ENCODE measurements around the gene PDE10A. TPM values are rescaled to one million over a fixed set of nuclear protein-coding genes. Genes with fewer than 3 reads are reported as not detected.
A peak's percentile ranks its signal among the peaks of the same experiment; 100 is the strongest.

The PDE10A gene
- total and polyA plus RNA-seq, 2 of the 8 experiments (the other 6 are each of a cell fraction or from before 2014, with no cell fraction given), result 1.1 to 2.4 TPM

DNA sequence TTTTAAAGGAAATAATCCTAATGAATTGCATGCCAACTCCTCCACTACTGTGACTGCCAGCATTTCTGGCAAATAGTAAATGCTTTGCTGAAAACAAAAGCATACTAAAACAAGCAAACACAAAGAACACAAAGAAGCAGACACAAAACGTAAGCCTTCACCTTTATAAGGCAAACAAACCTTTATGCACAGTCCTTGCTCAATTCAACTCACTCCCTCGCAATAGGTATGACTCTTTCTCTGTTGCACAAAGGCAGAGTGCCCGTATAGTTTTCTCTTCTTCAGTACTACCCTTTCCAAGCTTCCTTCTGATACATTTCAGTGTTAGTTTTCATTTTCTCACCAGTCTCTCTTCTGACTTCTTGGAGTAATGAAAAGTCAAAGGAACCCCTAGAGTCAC, 63.9 kb downstream of the PDE10A start:
- H3K23me2 ChIP-seq (ENCODE audit: low read depth, low read length), result no peaks in the 10 kb centered on the region
- H2BK5ac ChIP-seq (ENCODE audit: low read depth, low read length), result no peak overlapping the region
- H3K23ac ChIP-seq (ENCODE audit: insufficient read length), result no peak overlapping the region
- no peak overlapping the region for H3K4ac ChIP-seq (replicated peaks; ENCODE audit: insufficient read length, low read depth, low read length)
- H2AFZ ChIP-seq (ENCODE audit: low read length), result no peak overlapping the region
- no peak overlapping the region for H3K4me3 ChIP-seq (ENCODE audit: extremely low read depth in 1 of 4, insufficient read depth in 2 of 4, low read depth in 3 of 4, low read length in 4 of 4)
- H3K9ac ChIP-seq (replicated peaks in 1 of 4; ENCODE audit: extremely low read depth in 1 of 4, low read depth in 3 of 4, low read length in 3 of 4), result no peak overlapping the region
- H2BK15ac ChIP-seq (ENCODE audit: low read length), result no peak overlapping the region
- no peak overlapping the region for H4K91ac ChIP-seq (replicated peaks; ENCODE audit: insufficient read length, low read length)
- no peak overlapping the region for H3K56ac ChIP-seq (replicated peaks; ENCODE audit: insufficient read length, low read depth, low read length)
- CTCF ChIA-PET (ENCODE audit: partially characterized antibody), result interaction anchor here (1.2 kb wide), 1 partner anchor 57 kb away, joined by 3 read pairs; no protein-coding TSS in a partner anchor
- DNase-seq (ENCODE audit: low read depth in 1 of 2, low spot score in 2 of 2) (no peak), FAIRE-seq (no peak)
- H3K36me3 ChIP-seq (ENCODE audit: control insufficient read depth in 2 of 4, insufficient read depth in 4 of 4, low read length in 3 of 4), result no peaks in the 10 kb centered on the region
- no peaks in the 10 kb centered on the region for H3K79me1 ChIP-seq (ENCODE audit: low read depth, low read length)
- H3K4me2 ChIP-seq (ENCODE audit: insufficient read depth in 1 of 2, low read depth in 2 of 2, low read length in 2 of 2), result peak overlapping the region; percentile 12 to 22; a peak in 2 of 4 replicates
- no peak overlapping the region for H3K27ac ChIP-seq (ENCODE audit: low read depth, low read length)
- H3K18ac ChIP-seq (ENCODE audit: extremely low read depth, low read length), result no peak overlapping the region
- POLR2A ChIA-PET (ENCODE audit: partially characterized antibody), result interaction anchor here (0.8 kb wide), 1 partner anchor 9 kb away, joined by 3 read pairs; no protein-coding TSS in a partner anchor
- H4K20me1 ChIP-seq (replicated peaks in 1 of 2; ENCODE audit: control insufficient read depth in 1 of 2, insufficient read depth in 2 of 2, low read length in 2 of 2), result no peaks in the 10 kb centered on the region
- peaks cover 2 to 12% (median 7%) of the 10 kb centered on the region in 4 experiments; a peak in 6 of 7 replicates for H3K4me1 ChIP-seq (replicated peaks in 1 of 4; ENCODE audit: control insufficient read depth in 3 of 4, insufficient read depth in 4 of 4, low read length in 3 of 4)
- H2BK120ac ChIP-seq (replicated peaks; ENCODE audit: low read depth, low read length), result no peak overlapping the region
- H2BK12ac ChIP-seq (ENCODE audit: low read depth, low read length), result no peak overlapping the region
- no peaks in the 10 kb centered on the region for H3K79me2 ChIP-seq (ENCODE audit: control insufficient read depth in 1 of 2, insufficient read depth in 2 of 2, low read length in 2 of 2)
- 59% methylated on average over 3 of the region's 3 CpGs; no CpG with 5 or more reads in 1 of the 2 experiments for WGBS, 2 experiments (ENCODE audit: extremely low coverage in 1 of 2, insufficient coverage in 1 of 2, insufficient read length in 1 of 2, insufficient replicate concordance in 2 of 2, low coverage in 1 of 2, low lambda C conversion rate in 2 of 2, missing lambda C conversion rate in 1 of 2)
- no peaks in the 10 kb centered on the region; a peak in 2 of 4 replicates for H3K9me3 ChIP-seq (ENCODE audit: insufficient read depth in 2 of 2, low read depth in 1 of 2, low read length in 1 of 2)
- no peak overlapping the region for H4K5ac ChIP-seq (ENCODE audit: insufficient read length, low read depth, low read length)
- H4K8ac ChIP-seq (ENCODE audit: extremely low read depth, insufficient read depth, low read length), result no peak overlapping the region
- no peaks in the 10 kb centered on the region for H3K27me3 ChIP-seq (replicated peaks in 1 of 4; ENCODE audit: control insufficient read depth in 3 of 4, extremely low read depth in 1 of 4, insufficient read depth in 3 of 4, low read length in 3 of 4)
- TF ChIP-seq SP4 (IDR thresholded peaks at IDR 0.05; ENCODE audit: low read length), result no peak
- H2BK20ac ChIP-seq (ENCODE audit: low read length), result no peak overlapping the region
- H2AK5ac ChIP-seq (ENCODE audit: low read depth, low read length), result no peak overlapping the region
- H3K14ac ChIP-seq (ENCODE audit: insufficient read length), result no peak overlapping the region
